SK-N-SH treated with all-trans-retinoic acid at 6 μM for 48 hours (cell line): ENCODE measurements around the gene TET3.

Source experiments
- ATAC-seq: fragments of 200-7000 bp; cut with Tn5 transposase; 3 replicates; pipeline ENCODE4 v1.9.1; 2020; ENCODE audit warnings: mild to moderate bottlenecking, moderate library complexity
- ARNTL ChIP-seq: fragments of 450-650 bp; formaldehyde crosslinking; IDR thresholded peaks from 2 replicates; pipeline ENCODE4 v1.5.0; 2020; ENCODE audit warnings: low read depth, mild to moderate bottlenecking, moderate library complexity, borderline replicate concordance
- BACH2 ChIP-seq: fragments of 250-450 bp; sonication (Bioruptor Pico); IDR thresholded peaks from 2 replicates; pipeline ENCODE4 v1.9.0; 2021; ENCODE audit warnings: mild to moderate bottlenecking, borderline replicate concordance
- CSDC2 ChIP-seq: fragments of 250-450 bp; sonication (Bioruptor Pico); IDR thresholded peaks from 2 replicates; pipeline ENCODE4 v1.5.0; 2020; ENCODE audit warnings: mild to moderate bottlenecking, moderate library complexity
- ESRRG ChIP-seq: fragments of 250-450 bp; sonication (Bioruptor Pico); IDR thresholded peaks from 2 replicates; pipeline ENCODE4 v1.6.1; 2021; ENCODE audit warnings: mild to moderate bottlenecking
- GLIS3 ChIP-seq: fragments of 250-450 bp; sonication (Bioruptor Pico); IDR thresholded peaks from 2 replicates; pipeline ENCODE4 v1.5.0; 2020; ENCODE audit warnings: mild to moderate bottlenecking, moderate library complexity
- ISL1 ChIP-seq: fragments of 250-450 bp; sonication (Bioruptor Pico); IDR thresholded peaks from 2 replicates; pipeline ENCODE4 v2.1.2; 2022; ENCODE audit warnings: mild to moderate bottlenecking, moderate library complexity
- OSR1 ChIP-seq: fragments of 250-450 bp; sonication (Bioruptor Pico); IDR thresholded peaks from 2 replicates; pipeline ENCODE4 v1.8.0; 2022; ENCODE audit warnings: moderate library complexity, mild to moderate bottlenecking, inconsistent platforms
- PPARA ChIP-seq: fragments of 250-450 bp; sonication (Bioruptor Pico); IDR thresholded peaks from 2 replicates; pipeline ENCODE4 v1.5.0; 2020; ENCODE audit warnings: mild to moderate bottlenecking, borderline replicate concordance
- RARB ChIP-seq: fragments of 250-450 bp; sonication (Bioruptor Pico); IDR thresholded peaks from 2 replicates; pipeline ENCODE4 v1.8.0; 2021; ENCODE audit warnings: mild to moderate bottlenecking, moderate library complexity
- SNAI2 ChIP-seq: fragments of 250-450 bp; sonication (Bioruptor Pico); IDR thresholded peaks from 2 replicates; pipeline ENCODE4 v1.5.0; 2020; ENCODE audit warnings: mild to moderate bottlenecking, moderate library complexity
- TCF4 ChIP-seq: fragments of 250-450 bp; sonication (Bioruptor Pico); IDR thresholded peaks from 2 replicates; pipeline ENCODE4 v1.8.0; 2021; ENCODE audit warnings: mild to moderate bottlenecking, moderate library complexity, borderline replicate concordance
- TOX ChIP-seq: fragments of 250-450 bp; sonication (Bioruptor Pico); IDR thresholded peaks from 2 replicates; pipeline ENCODE4 v1.8.0; 2021; ENCODE audit warnings: mild to moderate bottlenecking, moderate library complexity, borderline replicate concordance
- ZFP3 ChIP-seq: fragments of 250-450 bp; sonication (Bioruptor Pico); IDR thresholded peaks from 2 replicates; pipeline ENCODE4 v1.5.0; 2020; ENCODE audit warnings: mild to moderate bottlenecking, moderate library complexity
- ZFP30 ChIP-seq: fragments of 450-650 bp; formaldehyde crosslinking; IDR thresholded peaks from 2 replicates; pipeline ENCODE4 v1.5.0; 2022; ENCODE audit warnings: mild to moderate bottlenecking, moderate library complexity
- ZNF565 ChIP-seq: fragments of 450-650 bp; formaldehyde crosslinking; conservative IDR thresholded peaks from 2 replicates; pipeline ENCODE4 v1.5.0; 2020; ENCODE audit warnings: low read depth, mild to moderate bottlenecking, moderate library complexity
- ZNF70 ChIP-seq: fragments of 450-650 bp; formaldehyde crosslinking; IDR thresholded peaks from 2 replicates; pipeline ENCODE4 v1.5.0; 2020; ENCODE audit warnings: mild to moderate bottlenecking, moderate library complexity
- ZNF8 ChIP-seq: fragments of 450-650 bp; formaldehyde crosslinking; IDR thresholded peaks from 2 replicates; pipeline ENCODE4 v1.5.0; 2020; ENCODE audit warnings: mild to moderate bottlenecking, moderate library complexity
- TF ChIP-seq, protein P1 (sequence below): fragments of 250-450 bp; sonication (Bioruptor Pico); IDR thresholded peaks from 2 replicates; pipeline ENCODE4 v1.8.0; 2021; ENCODE audit warnings: low read depth, mild to moderate bottlenecking, moderate library complexity, borderline replicate concordance
- TF ChIP-seq, protein P2 (sequence below): fragments of 250-450 bp; sonication (Bioruptor Pico); IDR thresholded peaks from 2 replicates; pipeline ENCODE4 v1.8.0; 2020; ENCODE audit warnings: mild to moderate bottlenecking, moderate library complexity, borderline replicate concordance
- TF ChIP-seq, protein P3 (sequence below): fragments of 250-450 bp; sonication (Bioruptor Pico); IDR thresholded peaks from 2 replicates; pipeline ENCODE4 v1.5.1; 2021; ENCODE audit warnings: mild to moderate bottlenecking, moderate library complexity
- TF ChIP-seq, protein P4 (sequence below): fragments of 250-450 bp; sonication (Bioruptor Pico); IDR thresholded peaks from 2 replicates; pipeline ENCODE4 v1.5.1; 2020; ENCODE audit warnings: low read depth, mild to moderate bottlenecking, moderate library complexity

TET3 gene

DNA sequence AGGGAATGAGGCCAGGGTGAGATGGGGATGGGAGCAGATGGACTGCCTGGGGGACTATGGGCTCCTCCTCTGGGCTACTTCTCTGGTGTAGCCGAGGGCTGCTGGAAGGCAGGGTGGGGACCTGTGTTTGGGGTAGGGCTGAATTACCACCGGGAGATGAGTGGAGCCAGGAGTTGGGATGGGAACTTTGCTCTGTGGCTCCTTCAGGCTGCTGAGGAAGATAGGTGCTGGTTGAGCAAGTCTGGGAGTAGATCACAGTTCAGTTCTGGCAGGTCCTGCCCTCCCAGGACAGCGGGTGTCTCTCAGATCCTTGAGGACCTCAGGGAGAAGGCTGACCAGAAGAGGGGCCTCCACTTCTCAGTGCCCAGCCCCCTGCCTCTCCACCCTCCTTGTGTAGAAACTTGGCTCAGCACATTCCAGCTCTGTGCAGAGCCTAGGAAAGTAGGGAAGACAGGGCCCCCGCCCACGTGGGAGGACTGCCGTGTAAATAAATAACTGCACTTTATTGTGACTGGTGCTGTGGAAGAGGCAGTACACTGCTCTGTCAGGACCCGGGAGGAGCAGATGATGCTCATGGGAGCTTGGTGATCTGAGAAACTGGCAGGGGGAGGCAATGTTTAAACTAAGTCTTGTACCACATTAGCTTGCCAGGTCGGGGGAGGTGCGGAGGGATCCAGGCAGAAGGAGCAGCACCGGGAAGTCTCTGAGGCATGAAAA is 15.3 kb downstream of the TET3 start:
- no peak for ATAC-seq
- TF ChIP-seq PPARA (CRISPR knock-in tag) (no peak), ESRRG (CRISPR knock-in tag) (no peak), SNAI2 (CRISPR knock-in tag) (no peak), ZNF70 (CRISPR knock-in tag) (no peak), GLIS3 (CRISPR knock-in tag) (no peak), TCF4 (CRISPR knock-in tag) (no peak), ISL1 (CRISPR knock-in tag) (no peak), ZFP3 (CRISPR knock-in tag) (no peak), ZNF8 (no peak), OSR1 (no peak), TOX (CRISPR knock-in tag) (no peak)
- TF ChIP-seq, protein P1, sequence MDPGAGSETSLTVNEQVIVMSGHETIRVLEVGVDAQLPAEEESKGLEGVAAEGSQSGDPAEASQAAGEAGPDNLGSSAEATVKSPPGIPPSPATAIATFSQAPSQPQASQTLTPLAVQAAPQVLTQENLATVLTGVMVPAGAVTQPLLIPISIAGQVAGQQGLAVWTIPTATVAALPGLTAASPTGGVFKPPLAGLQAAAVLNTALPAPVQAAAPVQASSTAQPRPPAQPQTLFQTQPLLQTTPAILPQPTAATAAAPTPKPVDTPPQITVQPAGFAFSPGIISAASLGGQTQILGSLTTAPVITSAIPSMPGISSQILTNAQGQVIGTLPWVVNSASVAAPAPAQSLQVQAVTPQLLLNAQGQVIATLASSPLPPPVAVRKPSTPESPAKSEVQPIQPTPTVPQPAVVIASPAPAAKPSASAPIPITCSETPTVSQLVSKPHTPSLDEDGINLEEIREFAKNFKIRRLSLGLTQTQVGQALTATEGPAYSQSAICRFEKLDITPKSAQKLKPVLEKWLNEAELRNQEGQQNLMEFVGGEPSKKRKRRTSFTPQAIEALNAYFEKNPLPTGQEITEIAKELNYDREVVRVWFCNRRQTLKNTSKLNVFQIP (CRISPR knock-in tag), result no peak
- TF ChIP-seq, protein P2, sequence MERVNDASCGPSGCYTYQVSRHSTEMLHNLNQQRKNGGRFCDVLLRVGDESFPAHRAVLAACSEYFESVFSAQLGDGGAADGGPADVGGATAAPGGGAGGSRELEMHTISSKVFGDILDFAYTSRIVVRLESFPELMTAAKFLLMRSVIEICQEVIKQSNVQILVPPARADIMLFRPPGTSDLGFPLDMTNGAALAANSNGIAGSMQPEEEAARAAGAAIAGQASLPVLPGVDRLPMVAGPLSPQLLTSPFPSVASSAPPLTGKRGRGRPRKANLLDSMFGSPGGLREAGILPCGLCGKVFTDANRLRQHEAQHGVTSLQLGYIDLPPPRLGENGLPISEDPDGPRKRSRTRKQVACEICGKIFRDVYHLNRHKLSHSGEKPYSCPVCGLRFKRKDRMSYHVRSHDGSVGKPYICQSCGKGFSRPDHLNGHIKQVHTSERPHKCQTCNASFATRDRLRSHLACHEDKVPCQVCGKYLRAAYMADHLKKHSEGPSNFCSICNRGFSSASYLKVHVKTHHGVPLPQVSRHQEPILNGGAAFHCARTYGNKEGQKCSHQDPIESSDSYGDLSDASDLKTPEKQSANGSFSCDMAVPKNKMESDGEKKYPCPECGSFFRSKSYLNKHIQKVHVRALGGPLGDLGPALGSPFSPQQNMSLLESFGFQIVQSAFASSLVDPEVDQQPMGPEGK (CRISPR knock-in tag), result no peak
- TF ChIP-seq, protein P3, sequence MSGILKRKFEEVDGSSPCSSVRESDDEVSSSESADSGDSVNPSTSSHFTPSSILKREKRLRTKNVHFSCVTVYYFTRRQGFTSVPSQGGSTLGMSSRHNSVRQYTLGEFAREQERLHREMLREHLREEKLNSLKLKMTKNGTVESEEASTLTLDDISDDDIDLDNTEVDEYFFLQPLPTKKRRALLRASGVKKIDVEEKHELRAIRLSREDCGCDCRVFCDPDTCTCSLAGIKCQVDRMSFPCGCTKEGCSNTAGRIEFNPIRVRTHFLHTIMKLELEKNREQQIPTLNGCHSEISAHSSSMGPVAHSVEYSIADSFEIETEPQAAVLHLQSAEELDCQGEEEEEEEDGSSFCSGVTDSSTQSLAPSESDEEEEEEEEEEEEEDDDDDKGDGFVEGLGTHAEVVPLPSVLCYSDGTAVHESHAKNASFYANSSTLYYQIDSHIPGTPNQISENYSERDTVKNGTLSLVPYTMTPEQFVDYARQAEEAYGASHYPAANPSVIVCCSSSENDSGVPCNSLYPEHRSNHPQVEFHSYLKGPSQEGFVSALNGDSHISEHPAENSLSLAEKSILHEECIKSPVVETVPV (CRISPR knock-in tag), result no peak

DNA sequence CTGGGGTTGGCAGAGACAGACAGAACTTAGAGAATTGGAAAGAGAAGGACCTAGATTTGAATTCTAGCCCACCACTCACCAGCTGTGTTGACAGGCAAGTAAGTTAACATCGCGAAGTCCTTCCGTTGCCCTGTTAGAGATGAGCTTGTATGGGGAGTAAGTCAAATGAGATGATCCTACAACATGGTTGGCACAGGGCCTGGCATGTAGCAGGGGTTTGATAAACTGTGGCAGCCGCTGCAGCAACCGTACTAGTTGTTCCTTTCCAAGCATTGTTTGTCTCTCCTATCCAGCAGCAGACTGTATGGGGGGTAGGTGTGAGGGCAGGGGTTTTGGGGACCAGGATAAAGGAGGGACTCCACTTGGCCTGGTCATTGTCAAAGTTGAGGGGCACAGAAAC is 16.0 kb downstream of the TET3 start:
- no peak for ATAC-seq
- TF ChIP-seq ISL1 (CRISPR knock-in tag), result no peak
- TF ChIP-seq ARNTL (CRISPR knock-in tag), result no peak
- TF ChIP-seq PPARA (CRISPR knock-in tag), result no peak
- TF ChIP-seq GLIS3 (CRISPR knock-in tag), result no peak
- TF ChIP-seq SNAI2 (CRISPR knock-in tag), result no peak
- no peak for TF ChIP-seq ZNF565
- TF ChIP-seq ZNF70 (CRISPR knock-in tag), result no peak
- TF ChIP-seq, protein P1 (CRISPR knock-in tag), result no peak
- TF ChIP-seq, protein P3 (CRISPR knock-in tag), result no peak
- TF ChIP-seq ZFP3 (CRISPR knock-in tag), result no peak
- TF ChIP-seq CSDC2 (CRISPR knock-in tag), result no peak

DNA sequence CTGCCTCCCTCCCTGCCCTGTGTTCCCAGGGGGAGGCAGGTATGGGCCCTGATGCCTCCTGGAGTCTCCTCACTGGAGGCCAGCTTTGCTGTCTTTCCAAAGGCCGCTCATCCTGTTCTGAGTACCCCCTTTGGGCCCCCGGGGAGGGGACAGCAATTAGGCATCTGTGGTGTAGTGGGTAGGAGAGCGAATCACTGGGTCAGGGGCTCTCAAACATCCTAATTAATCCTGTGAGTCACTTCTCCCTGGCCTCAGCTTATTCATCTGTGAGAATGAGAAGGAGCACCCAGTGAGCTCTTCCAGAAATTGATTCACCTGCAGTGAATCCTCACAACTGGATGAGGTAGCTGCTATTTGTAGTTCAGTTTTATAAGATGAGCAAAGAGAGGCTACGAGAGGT is 16.4 kb downstream of the TET3 start:
- no peak for ATAC-seq
- TF ChIP-seq, protein P4, sequence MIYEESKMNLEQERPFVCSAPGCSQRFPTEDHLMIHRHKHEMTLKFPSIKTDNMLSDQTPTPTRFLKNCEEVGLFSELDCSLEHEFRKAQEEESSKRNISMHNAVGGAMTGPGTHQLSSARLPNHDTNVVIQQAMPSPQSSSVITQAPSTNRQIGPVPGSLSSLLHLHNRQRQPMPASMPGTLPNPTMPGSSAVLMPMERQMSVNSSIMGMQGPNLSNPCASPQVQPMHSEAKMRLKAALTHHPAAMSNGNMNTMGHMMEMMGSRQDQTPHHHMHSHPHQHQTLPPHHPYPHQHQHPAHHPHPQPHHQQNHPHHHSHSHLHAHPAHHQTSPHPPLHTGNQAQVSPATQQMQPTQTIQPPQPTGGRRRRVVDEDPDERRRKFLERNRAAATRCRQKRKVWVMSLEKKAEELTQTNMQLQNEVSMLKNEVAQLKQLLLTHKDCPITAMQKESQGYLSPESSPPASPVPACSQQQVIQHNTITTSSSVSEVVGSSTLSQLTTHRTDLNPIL (CRISPR knock-in tag), result no peak
- TF ChIP-seq ISL1 (CRISPR knock-in tag) (no peak), ZNF565 (no peak), TOX (CRISPR knock-in tag) (no peak), ESRRG (CRISPR knock-in tag) (no peak), SNAI2 (CRISPR knock-in tag) (no peak), GLIS3 (CRISPR knock-in tag) (no peak), PPARA (CRISPR knock-in tag) (no peak), BACH2 (no peak), RARB (no peak), ZFP30 (CRISPR knock-in tag) (no peak), CSDC2 (CRISPR knock-in tag) (no peak)
- TF ChIP-seq, protein P1 (CRISPR knock-in tag), result no peak
- TF ChIP-seq, protein P3 (CRISPR knock-in tag), result no peak
